Esophagus squamous epithelium (tissue), 5 donors: Measurements from ENCODE around the gene CDK6. TPM values are rescaled to one million over a fixed set of nuclear protein-coding genes. Genes with fewer than 3 reads are reported as not detected.

Source experiments
- DNase-seq: peaks from one replicate; lab custom pipeline; 2025; lab: John Stamatoyannopoulos, UW
- H3K27ac ChIP-seq, 4 donors: fragments of 200-600 bp; sonication (generic); one replicate each; pipeline ENCODE4 v1.5.1; 2016 to 2019; ENCODE audit warnings: mild to moderate bottlenecking in 1 of 4
- H3K27me3 ChIP-seq, 4 donors: fragments of 200-600 bp; sonication (generic); 1 replicate in 3 of 4; 2 replicates in 1 of 4; pipeline versions ENCODE4 v1.5.1 to v1.6.0; 2017 to 2021; ENCODE audit warnings: antibody characterized with exemption in 1 of 4
- H3K36me3 ChIP-seq, 3 donors: fragments of 200-600 bp; sonication (generic); one replicate each; pipeline ENCODE4 v1.5.1; 2016 to 2019
- H3K4me1 ChIP-seq, 3 donors: fragments of 200-600 bp; sonication (generic); one replicate each; pipeline ENCODE4 v1.5.1; 2017 to 2019
- H3K4me3 ChIP-seq, 4 donors: fragments of 200-600 bp; sonication (generic); 1 replicate in 3 of 4; 2 replicates in 1 of 4; pipeline ENCODE4 v1.5.1; 2016 to 2019; ENCODE audit warnings: mild to moderate bottlenecking in 2 of 4, moderate library complexity in 1 of 4
- H3K9me3 ChIP-seq, 3 donors: fragments of 200-600 bp; sonication (generic); one replicate each; pipeline ENCODE4 v1.5.1; 2016 to 2019
- POLR2A ChIP-seq, 4 donors: fragments of 450-650 bp; IDR thresholded peaks; one replicate each; pipeline ENCODE4 v1.6.1; 2017; ENCODE audit warnings: antibody characterized with exemption in 4 of 4, mild to moderate bottlenecking in 4 of 4, moderate library complexity in 3 of 4
- WGBS, 2 donors: methylation state at CpG; one replicate each; pipeline ENCODE4 v1.1.5; 2018; 5-methylcytosine and 5-hydroxymethylcytosine counted together
- intact Hi-C: fragments of 100-400 bp; cut with DNase I; formaldehyde crosslinking; loops from one replicate; pipeline ENCODE4 v1.15.0; 2022
- total RNA-seq, 4 donors: library from RNA; depleted of rRNA; stranded (reverse); fragments of >200 nt; gene quantifications; one replicate each; pipeline ENCODE4 v1.1.0, GENCODE V29; 2016
- TF ChIP-seq, protein P1 (sequence below), 6 experiments: fragments of 450-650 bp in 4 of 6; fragments of 200-600 bp in 2 of 6; sonication (generic) in 2 of 6; IDR thresholded peaks; one replicate each; pipeline ENCODE4 v1.5.1; 2016 to 2019; ENCODE audit warnings: antibody characterized with exemption in 6 of 6, mild to moderate bottlenecking in 4 of 6, moderate library complexity in 4 of 6
- donor health status: DM: yes; HTN: yes; CAD: no.

The CDK6 gene
- total RNA-seq, 4 donors from 2014 or later = 15.6 to 59.2 (median 32.4) TPM

DNA sequence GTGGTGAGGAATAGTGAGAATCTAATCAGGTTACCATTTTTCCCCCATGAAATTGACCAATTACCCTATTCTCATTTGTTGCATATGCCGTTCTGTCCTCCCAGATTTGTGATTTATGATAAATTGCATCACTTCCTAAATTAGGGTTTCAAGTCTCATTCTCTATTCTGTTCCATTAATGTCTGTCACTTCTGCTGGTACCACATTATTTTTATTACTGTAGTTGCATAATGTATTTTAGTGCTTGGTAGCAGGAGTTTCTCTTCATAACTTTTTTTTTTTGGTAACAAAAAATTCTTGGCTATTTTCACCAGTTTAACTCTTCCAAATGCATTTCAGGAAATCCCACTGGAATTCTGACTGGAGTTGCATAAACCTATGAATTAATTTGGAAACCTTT is 202.2 kb downstream of the CDK6 start:
- Histone ChIP-seq H3K4me3 (no peak overlapping the region), H3K4me1 (peaks cover 14 to 48% (median 38%) of the 10 kb centered on the region in 3 donors), H3K27me3 (no peaks in the 10 kb centered on the region), H3K36me3 (no peaks in the 10 kb centered on the region), H3K9me3 (no peaks in the 10 kb centered on the region), H3K27ac (peak overlapping the region; percentile 55 to 81 (median 80))
- DNase-seq = no peak
- 19 to 33% methylated on average over 1 of the region's 1 CpG for WGBS, 2 donors
- TF ChIP-seq, protein P1, sequence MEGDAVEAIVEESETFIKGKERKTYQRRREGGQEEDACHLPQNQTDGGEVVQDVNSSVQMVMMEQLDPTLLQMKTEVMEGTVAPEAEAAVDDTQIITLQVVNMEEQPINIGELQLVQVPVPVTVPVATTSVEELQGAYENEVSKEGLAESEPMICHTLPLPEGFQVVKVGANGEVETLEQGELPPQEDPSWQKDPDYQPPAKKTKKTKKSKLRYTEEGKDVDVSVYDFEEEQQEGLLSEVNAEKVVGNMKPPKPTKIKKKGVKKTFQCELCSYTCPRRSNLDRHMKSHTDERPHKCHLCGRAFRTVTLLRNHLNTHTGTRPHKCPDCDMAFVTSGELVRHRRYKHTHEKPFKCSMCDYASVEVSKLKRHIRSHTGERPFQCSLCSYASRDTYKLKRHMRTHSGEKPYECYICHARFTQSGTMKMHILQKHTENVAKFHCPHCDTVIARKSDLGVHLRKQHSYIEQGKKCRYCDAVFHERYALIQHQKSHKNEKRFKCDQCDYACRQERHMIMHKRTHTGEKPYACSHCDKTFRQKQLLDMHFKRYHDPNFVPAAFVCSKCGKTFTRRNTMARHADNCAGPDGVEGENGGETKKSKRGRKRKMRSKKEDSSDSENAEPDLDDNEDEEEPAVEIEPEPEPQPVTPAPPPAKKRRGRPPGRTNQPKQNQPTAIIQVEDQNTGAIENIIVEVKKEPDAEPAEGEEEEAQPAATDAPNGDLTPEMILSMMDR (IDR thresholded peaks at IDR 0.05) = no peak
- TF ChIP-seq POLR2A (IDR thresholded peaks at IDR 0.05) = no peak
- intact Hi-C loops = no loop called here

DNA sequence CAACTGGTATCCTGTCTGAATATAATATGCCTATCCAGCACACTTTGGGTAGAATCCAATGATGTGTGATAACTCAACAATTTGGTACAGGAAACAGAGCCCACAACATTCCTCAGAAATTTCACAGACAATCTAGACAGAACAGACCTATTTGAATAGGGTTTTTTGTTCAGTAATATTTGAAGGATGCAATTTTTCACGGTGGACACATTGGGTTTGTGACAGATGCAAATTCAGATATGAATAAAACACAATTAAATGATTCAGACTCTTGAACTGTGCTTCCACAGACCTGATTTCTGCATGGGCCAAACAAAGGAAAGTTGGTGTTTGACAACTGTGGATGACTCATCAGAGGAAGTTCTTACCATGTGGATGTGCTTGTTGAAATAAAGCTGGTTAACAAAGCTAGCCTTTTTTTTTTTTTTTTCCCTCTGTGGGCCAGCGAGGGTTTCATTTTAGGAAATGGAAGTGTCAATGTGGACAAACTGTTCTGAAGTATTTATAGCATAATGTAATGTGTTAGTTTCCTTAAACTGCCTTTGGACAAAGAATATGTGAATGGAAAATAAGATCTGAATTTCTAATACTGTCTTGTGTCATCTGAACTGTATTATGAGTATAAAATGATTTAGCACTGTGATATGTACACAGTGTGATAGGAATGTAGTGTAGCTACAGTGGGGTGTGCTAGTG is 203.0 kb downstream of the CDK6 start:
- intact Hi-C loops = no loop called here

DNA sequence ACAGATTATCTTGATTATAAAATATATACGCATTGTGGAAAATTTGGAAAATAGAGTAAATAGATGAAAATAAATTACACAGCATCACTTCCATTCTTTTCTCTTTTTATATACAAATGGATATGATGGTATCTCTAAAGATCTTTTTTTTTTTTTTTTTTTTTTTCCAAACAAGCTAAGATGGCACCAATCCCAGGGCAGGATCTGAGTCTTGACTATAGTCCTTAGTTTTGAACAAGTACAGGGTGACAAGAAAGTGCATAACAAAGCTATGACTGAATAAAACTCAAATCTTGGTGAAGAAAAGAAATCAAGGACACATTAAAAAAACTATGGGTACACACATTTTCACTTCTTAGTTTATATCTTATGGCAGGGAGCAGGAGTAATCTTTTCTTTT is 203.6 kb downstream of the CDK6 start:
- TF ChIP-seq, protein P1 (IDR thresholded peaks at IDR 0.05) = no peak
- no peak for TF ChIP-seq POLR2A (IDR thresholded peaks at IDR 0.05)
- Histone ChIP-seq H3K27ac (peak overlapping the region; percentile 55 to 81 (median 78)), H3K9me3 (no peaks in the 10 kb centered on the region), H3K36me3 (no peaks in the 10 kb centered on the region), H3K4me1 (peaks cover 14 to 48% (median 38%) of the 10 kb centered on the region in 3 donors), H3K27me3 (no peaks in the 10 kb centered on the region), H3K4me3 (no peak overlapping the region)
- no peak for DNase-seq
- WGBS, 2 donors = 86 to 97% methylated on average over 1 of the region's 1 CpG
- intact Hi-C loops = no loop called here

More for the DNA sequence above, 203.0 kb downstream of the CDK6 start:
- WGBS, 2 donors = 0 to 6% methylated on average over 2 of the region's 2 CpGs
- no peak for DNase-seq
- Histone ChIP-seq H3K27me3 (no peaks in the 10 kb centered on the region), H3K4me1 (peaks cover 14 to 48% (median 38%) of the 10 kb centered on the region in 3 donors), H3K4me3 (peak overlapping the region in 1 of 4 donors; percentile 33), H3K27ac (peak overlapping the region; percentile 55 to 81 (median 80)), H3K36me3 (no peaks in the 10 kb centered on the region), H3K9me3 (no peaks in the 10 kb centered on the region)
- no peak for TF ChIP-seq POLR2A (IDR thresholded peaks at IDR 0.05)
- TF ChIP-seq, protein P1 (IDR thresholded peaks at IDR 0.05) = no peak

DNA sequence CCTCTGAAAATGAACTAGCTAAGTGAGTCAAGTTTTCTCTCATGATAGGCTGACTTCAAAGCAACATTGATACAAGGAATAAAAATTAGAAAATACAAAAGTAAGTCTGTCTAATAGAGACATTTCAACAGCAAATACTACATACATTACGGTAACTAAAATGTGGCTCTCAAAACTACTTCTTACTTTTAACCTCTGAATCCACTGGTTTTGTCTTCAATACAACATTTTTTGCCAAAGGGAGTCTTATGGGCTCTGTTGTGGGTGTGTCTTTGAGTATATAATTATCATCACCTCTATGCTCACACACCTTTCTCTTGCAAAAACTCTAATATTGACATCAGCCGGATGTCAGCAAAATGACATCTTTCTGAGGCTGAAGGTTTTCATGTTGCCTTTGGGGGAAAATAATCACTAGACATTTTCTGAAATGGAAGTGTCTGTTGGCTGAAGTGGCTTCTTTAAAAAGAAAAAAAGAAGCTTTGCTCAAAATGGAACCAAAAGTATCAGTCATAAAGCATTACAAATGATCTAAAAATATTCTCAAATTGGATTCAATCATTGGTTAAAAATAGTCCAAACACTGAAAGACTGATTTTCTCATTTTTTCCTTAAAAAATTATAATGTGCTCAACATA is 204.4 kb downstream of the CDK6 start:
- DNase-seq = no peak
- intact Hi-C loops = no loop called here
- 78 to 80% methylated on average over 2 of the region's 2 CpGs for whole genome bisulfite sequencing, 2 donors
- H3K27ac ChIP-seq = peak overlapping the region in 1 of 4 donors; percentile 81
- no peaks in the 10 kb centered on the region for H3K9me3 ChIP-seq
- H3K4me3 ChIP-seq = no peak overlapping the region
- H3K36me3 ChIP-seq = no peaks in the 10 kb centered on the region
- H3K27me3 ChIP-seq = no peaks in the 10 kb centered on the region
- peaks cover 14 to 48% (median 38%) of the 10 kb centered on the region in 3 donors for H3K4me1 ChIP-seq
- TF ChIP-seq, protein P1 (IDR thresholded peaks at IDR 0.05) = no peak
- TF ChIP-seq POLR2A (IDR thresholded peaks at IDR 0.05) = no peak
